ENCODE data around the gene HMG20A. TPM values are rescaled to one million over a fixed set of nuclear protein-coding genes. Genes with fewer than 3 reads are reported as not detected.

HMG20A gene
- total RNA-seq, 1 experiment from 2014 or later: 62.2 TPM

- no peak overlapping the region for H3K4me3 Mint-ChIP-seq
- ATAC-seq (peak; percentile 42), DNase-seq (ENCODE audit: low spot score) (no peak)
- peaks cover 2% of the 10 kb centered on the region for H3K36me3 Mint-ChIP-seq
- no peak for TF ChIP-seq SP1 (CRISPR knock-in tag; conservative IDR thresholded peaks at IDR 0.05)
- no peak for TF ChIP-seq MAX (CRISPR knock-in tag; IDR thresholded peaks at IDR 0.05)
- no peak for TF ChIP-seq NR1H2 (CRISPR knock-in tag; IDR thresholded peaks at IDR 0.05)
- TF ChIP-seq SMAD3 (CRISPR knock-in tag; IDR thresholded peaks at IDR 0.05; ENCODE audit: borderline replicate concordance): no peak
- no peak for TF ChIP-seq E2F1 (CRISPR knock-in tag; IDR thresholded peaks at IDR 0.05)
- no peak for TF ChIP-seq E2F4 (CRISPR knock-in tag; IDR thresholded peaks at IDR 0.05; ENCODE audit: borderline replicate concordance, low read depth)
- no peak for TF ChIP-seq GRHL2 (CRISPR knock-in tag; IDR thresholded peaks at IDR 0.05; ENCODE audit: insufficient replicate concordance, severe bottlenecking)
- no peak for TF ChIP-seq RELA (CRISPR knock-in tag; IDR thresholded peaks at IDR 0.05; ENCODE audit: borderline replicate concordance)
- TF ChIP-seq ATF2 (CRISPR knock-in tag; IDR thresholded peaks at IDR 0.05; ENCODE audit: borderline replicate concordance, low read depth): no peak
- no peak for TF ChIP-seq SMAD4 (CRISPR knock-in tag; IDR thresholded peaks at IDR 0.05)
- TF ChIP-seq ZBTB21 (CRISPR knock-in tag; IDR thresholded peaks at IDR 0.05; ENCODE audit: borderline replicate concordance): no peak
- CTCF ChIA-PET: interaction anchor here (0.7 to 8.6 kb wide), 7 partner anchors 9 to 127 kb away, joined by 3 to 87 read pairs (median 5); no protein-coding TSS in a partner anchor
- H3K9me3 Mint-ChIP-seq: peaks cover 2% of the 10 kb centered on the region
- peaks cover 89% of the 10 kb centered on the region for H3K4me1 Mint-ChIP-seq
- POLR2A ChIA-PET: no interaction called here
- H3K27ac Mint-ChIP-seq: peak overlapping the region; percentile 67; the same call in 1 of the 2 replicates
- H3K27me3 Mint-ChIP-seq (ENCODE audit: low read depth): no peaks in the 10 kb centered on the region; the same call in 1 of the 2 replicates
These were observed 85.8 kb downstream of the HMG20A start for GRCh38 chr15:77506311-77507142.

GRCh38 chr15:77507143-77507897 lies 86.6 kb downstream of the HMG20A start:
- Mint-ChIP-seq H3K4me3 (no peak overlapping the region), H3K27ac (peak overlapping the region; percentile 82), H3K36me3 (peaks cover 7% of the 10 kb centered on the region), H3K4me1 (peaks cover 93% of the 10 kb centered on the region), H3K27me3 (ENCODE audit: low read depth) (no peaks in the 10 kb centered on the region), H3K9me3 (peaks cover 8% of the 10 kb centered on the region)
- no peak for DNase-seq (ENCODE audit: low spot score)
- no peak for ATAC-seq
- TF ChIP-seq TEAD4 (CRISPR knock-in tag; IDR thresholded peaks at IDR 0.05) (no peak), ERG (CRISPR knock-in tag; IDR thresholded peaks at IDR 0.05) (no peak), CREB1 (CRISPR knock-in tag; IDR thresholded peaks at IDR 0.05) (no peak), EMX1 (CRISPR knock-in tag; IDR thresholded peaks at IDR 0.05) (no peak), ATF6 (CRISPR knock-in tag; IDR thresholded peaks at IDR 0.05) (no peak), CTCF (IDR thresholded peaks at IDR 0.05) (no peak), RORB (CRISPR knock-in tag; IDR thresholded peaks at IDR 0.05) (no peak)
- ChIA-PET CTCF (interaction anchor here (0.6 to 8.6 kb wide), 7 partner anchors 10 to 302 kb away, joined by 3 to 87 read pairs (median 14); no protein-coding TSS in a partner anchor), POLR2A (no interaction called here)

All from WTC11 (cell line).